Measurements from ENCODE around the gene POLR2H.

DNA sequence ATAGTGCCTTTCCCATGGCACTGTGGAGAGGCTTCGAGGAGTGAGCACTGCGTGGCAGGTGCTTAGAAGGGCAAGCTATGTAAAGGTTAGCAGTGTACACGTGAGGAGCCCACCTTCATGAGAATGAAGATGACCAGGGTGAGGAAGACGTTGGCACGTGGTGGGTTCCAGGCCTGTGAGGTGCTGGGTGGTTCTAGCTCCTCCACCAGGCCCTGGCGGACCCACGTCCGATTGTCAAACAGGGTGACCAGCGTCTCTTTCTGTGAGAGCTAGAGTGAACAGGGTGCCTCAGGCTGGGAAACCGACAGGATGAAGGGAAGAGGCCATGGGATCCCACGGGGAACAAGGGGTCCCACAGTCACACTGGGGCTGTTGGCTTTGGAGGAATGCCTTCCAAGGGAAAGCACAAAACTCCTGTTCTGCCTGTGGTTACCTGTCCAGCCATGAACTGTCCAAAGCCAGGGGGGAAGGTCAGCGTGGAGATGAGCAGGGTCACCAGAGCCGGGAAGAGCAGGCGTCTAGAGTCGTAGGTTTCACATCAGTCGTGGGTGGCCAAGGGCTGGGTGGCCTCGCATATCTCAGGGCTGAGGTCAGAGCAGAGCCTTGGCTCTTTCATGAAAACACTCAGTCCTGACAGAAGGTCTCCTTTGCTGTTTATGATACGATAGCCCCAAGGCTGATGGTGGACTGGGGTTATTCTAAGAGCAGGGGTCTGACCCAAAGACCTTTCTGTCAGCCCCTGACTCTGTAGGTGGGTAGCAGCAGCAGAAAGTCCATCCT, 6.1 kb upstream of the POLR2H start:
- TF ChIP-seq CTCF (conservative IDR thresholded peaks at IDR 0.05; ENCODE audit: low read depth, low read length) = no peak
- no peak for TF ChIP-seq NFE2L2 (IDR thresholded peaks at IDR 0.05; ENCODE audit: low read depth, low read length)
- no peak for TF ChIP-seq CEBPB (IDR thresholded peaks at IDR 0.05; ENCODE audit: low read depth, low read length)
- TF ChIP-seq RFX5 (IDR thresholded peaks at IDR 0.05; ENCODE audit: low read depth, low read length) = no peak
- no peak for TF ChIP-seq CHD1 (IDR thresholded peaks at IDR 0.05; ENCODE audit: low read depth, low read length)
- TF ChIP-seq POLR2A (IDR thresholded peaks at IDR 0.05; ENCODE audit: low read depth, low read length) = no peak
- TF ChIP-seq SMC3 (IDR thresholded peaks at IDR 0.05; ENCODE audit: low read depth, low read length) = no peak
- TF ChIP-seq MAFK (IDR thresholded peaks at IDR 0.05; ENCODE audit: low read depth, low read length) = no peak
- TF ChIP-seq RAD21 (IDR thresholded peaks at IDR 0.05; ENCODE audit: low read length) = no peak

Data from IMR-90 (cell line).